GM21526 (cell line): Measurements from ENCODE around the gene MLXIP.
"Not testable (repeated sequence)": the region's sequence is repeated elsewhere in the genome, so short reads cannot be mapped to it uniquely, and the experiment has no call there.

ENCODE experiments used
- ATAC-seq: cut with Tn5 transposase; IDR thresholded peaks from one replicate; pipeline ENCODE4 v1.9.1; 2021; ENCODE audit warnings: moderate library complexity; ENCODE audit not compliant: unreplicated experiment, low FRiP score

The MLXIP gene

GRCh38 chr12:122078141-122079032 is at the start of gene MLXIP:
Gene MLXIP, plus strand, starts transcription at chr12:122078756. Its CDS starts 98 bp downstream, at chr12:122078854.
- peak; percentile 73 for ATAC-seq

GRCh38 chr12:122028905-122029560 is 49.5 kb upstream of the MLXIP start:
- no peak for ATAC-seq

GRCh38 chr12:122029620-122030423 is 48.7 kb upstream of the MLXIP start:
- ATAC-seq = no peak

GRCh38 chr12:122030424-122031035 is 48.0 kb upstream of the MLXIP start:
- ATAC-seq = no peak

- no peak for ATAC-seq
These were observed 47.0 kb upstream of the MLXIP start for GRCh38 chr12:122031342-122032216.

GRCh38 chr12:122032580-122032979 is 46.0 kb upstream of the MLXIP start:
- no peak for ATAC-seq

GRCh38 chr12:122035292-122035691 is 43.3 kb upstream of the MLXIP start:
- ATAC-seq = no peak

- ATAC-seq = no peak
These were observed 42.4 kb upstream of the MLXIP start for GRCh38 chr12:122036153-122036552.

GRCh38 chr12:122040579-122041386 is 37.8 kb upstream of the MLXIP start:
- no peak for ATAC-seq

GRCh38 chr12:122041458-122041857 is 37.1 kb upstream of the MLXIP start:
- ATAC-seq = not testable (repeated sequence)

- ATAC-seq = no peak
These were observed 35.6 kb upstream of the MLXIP start for GRCh38 chr12:122042910-122043309.

- ATAC-seq = no peak
These were observed 35.1 kb upstream of the MLXIP start for GRCh38 chr12:122043476-122043875.

- no peak for ATAC-seq
These were observed 33.3 kb upstream of the MLXIP start for GRCh38 chr12:122045262-122045661.

- ATAC-seq = no peak
These were observed 32.4 kb upstream of the MLXIP start for GRCh38 chr12:122046145-122046544.

GRCh38 chr12:122048151-122048550 is 30.4 kb upstream of the MLXIP start:
- ATAC-seq = no peak

GRCh38 chr12:122049827-122050226 is 28.7 kb upstream of the MLXIP start:
- ATAC-seq = no peak

- no peak for ATAC-seq
These were observed 27.9 kb upstream of the MLXIP start for GRCh38 chr12:122050706-122051105.

GRCh38 chr12:122051231-122051876 is 27.2 kb upstream of the MLXIP start:
- ATAC-seq = no peak
